ENCODE data around the gene GRM5.
"Not testable (repeated sequence)": the region's sequence is repeated elsewhere in the genome, so short reads cannot be mapped to it uniquely, and the experiment has no call there.

DNA sequence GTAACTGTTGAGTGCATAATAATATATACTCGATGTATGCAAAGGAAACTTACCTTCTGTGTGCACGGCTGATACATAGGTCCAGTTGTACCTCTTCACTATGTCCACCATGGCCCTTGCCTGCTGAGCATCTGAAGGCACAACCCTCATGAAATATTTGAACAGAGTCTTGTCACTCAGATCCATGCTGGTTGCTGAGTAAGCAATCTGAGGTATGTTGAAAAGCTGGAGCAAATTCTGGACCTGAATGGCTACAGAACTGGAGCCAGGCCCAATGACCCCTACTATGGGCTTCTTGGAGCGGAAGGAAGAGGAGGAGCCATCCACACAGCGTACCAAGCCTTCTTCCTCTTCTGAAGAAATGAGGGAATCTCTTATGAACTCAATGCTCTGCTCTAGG, 18.6 kb downstream of the GRM5 start:
- TF ChIP-seq, protein P1, sequence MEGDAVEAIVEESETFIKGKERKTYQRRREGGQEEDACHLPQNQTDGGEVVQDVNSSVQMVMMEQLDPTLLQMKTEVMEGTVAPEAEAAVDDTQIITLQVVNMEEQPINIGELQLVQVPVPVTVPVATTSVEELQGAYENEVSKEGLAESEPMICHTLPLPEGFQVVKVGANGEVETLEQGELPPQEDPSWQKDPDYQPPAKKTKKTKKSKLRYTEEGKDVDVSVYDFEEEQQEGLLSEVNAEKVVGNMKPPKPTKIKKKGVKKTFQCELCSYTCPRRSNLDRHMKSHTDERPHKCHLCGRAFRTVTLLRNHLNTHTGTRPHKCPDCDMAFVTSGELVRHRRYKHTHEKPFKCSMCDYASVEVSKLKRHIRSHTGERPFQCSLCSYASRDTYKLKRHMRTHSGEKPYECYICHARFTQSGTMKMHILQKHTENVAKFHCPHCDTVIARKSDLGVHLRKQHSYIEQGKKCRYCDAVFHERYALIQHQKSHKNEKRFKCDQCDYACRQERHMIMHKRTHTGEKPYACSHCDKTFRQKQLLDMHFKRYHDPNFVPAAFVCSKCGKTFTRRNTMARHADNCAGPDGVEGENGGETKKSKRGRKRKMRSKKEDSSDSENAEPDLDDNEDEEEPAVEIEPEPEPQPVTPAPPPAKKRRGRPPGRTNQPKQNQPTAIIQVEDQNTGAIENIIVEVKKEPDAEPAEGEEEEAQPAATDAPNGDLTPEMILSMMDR (conservative IDR thresholded peaks at IDR 0.05), result not testable (repeated sequence)
- TF ChIP-seq EZH2 (IDR thresholded peaks at IDR 0.05; ENCODE audit: low read depth), result not testable (repeated sequence)

All from PC-9 (cell line).